H1 (cell line): Measurements from ENCODE around the gene NMT1. TPM values are rescaled to one million over a fixed set of nuclear protein-coding genes. Genes with fewer than 3 reads are reported as not detected.

Experiments
- CTCF ChIA-PET: fragments of 300-600 bp; sonication (Branson Sonifier 250); formaldehyde crosslinking; loops from one replicate; lab custom pipeline; 2021; ENCODE audit not compliant: partially characterized antibody; lab: Charles Lee
- POLR2A ChIA-PET: fragments of 300-600 bp; sonication (Branson Sonifier 250); formaldehyde crosslinking; loops from one replicate; lab custom pipeline; 2021; ENCODE audit warnings: inconsistent platforms; ENCODE audit not compliant: partially characterized antibody; lab: Charles Lee
- DNase-seq, 2 experiments: peaks; one replicate each; pipeline versions ENCODE4 v3.0.0 to v3.0.0-alpha.2; 2010 to 2022; ENCODE audit warnings: low spot score in 2 of 2, low read depth in 1 of 2, mixed read lengths in 1 of 2
- FAIRE-seq: peaks from 2 replicates; lab custom pipeline; 2011; peaks lifted over from hg19 to GRCh38; lab: Jason Lieb, UNC
- H2AFZ ChIP-seq: 2 replicates; pipeline ENCODE4 v1.8.1; 2012; ENCODE audit warnings: low read length, inconsistent platforms
- H2AK5ac ChIP-seq: 2 replicates; pipeline ENCODE4 v1.6.1; 2013; ENCODE audit warnings: low read depth, low read length
- H2BK120ac ChIP-seq: replicated peaks from 2 replicates; pipeline ENCODE3; 2013; ENCODE audit warnings: low read depth, low read length, inconsistent platforms
- H2BK12ac ChIP-seq: 2 replicates; pipeline ENCODE4 v1.6.1; 2013; ENCODE audit warnings: low read depth, low read length
- H2BK15ac ChIP-seq: 2 replicates; pipeline ENCODE4 v1.6.1; 2013; ENCODE audit warnings: low read length
- H2BK20ac ChIP-seq: 2 replicates; pipeline ENCODE4 v1.6.1; 2013; ENCODE audit warnings: low read length
- H2BK5ac ChIP-seq: 2 replicates; pipeline ENCODE4 v1.6.1; 2013; ENCODE audit warnings: low read depth, low read length
- H3K14ac ChIP-seq: 2 replicates; pipeline ENCODE4 v1.6.1; 2013; ENCODE audit warnings: inconsistent platforms; ENCODE audit not compliant: insufficient read length
- H3K18ac ChIP-seq: 2 replicates; pipeline ENCODE4 v1.6.1; 2013; ENCODE audit warnings: low read length; ENCODE audit errors: extremely low read depth
- H3K23ac ChIP-seq: 2 replicates; pipeline ENCODE4 v1.6.1; 2013; ENCODE audit warnings: inconsistent platforms; ENCODE audit not compliant: insufficient read length
- H3K23me2 ChIP-seq: 2 replicates; pipeline ENCODE4 v1.6.1; 2013; ENCODE audit warnings: low read depth, low read length
- H3K27ac ChIP-seq: 2 replicates; pipeline ENCODE4 v1.6.1; 2011; ENCODE audit warnings: low read depth, low read length, inconsistent platforms
- H3K27me3 ChIP-seq, 4 experiments: replicated peaks in 1 of 4; 1 replicate in 1 of 4; 2 replicates in 3 of 4; pipeline versions ENCODE4 v1.6.1 to v1.8.1; 2011 to 2013; ENCODE audit warnings: low read length in 3 of 4, mild to moderate bottlenecking in 3 of 4, inconsistent platforms in 2 of 4, mixed read lengths in 2 of 4, moderate library complexity in 1 of 4; ENCODE audit not compliant: control insufficient read depth in 3 of 4, insufficient read depth in 3 of 4; ENCODE audit errors: extremely low read depth in 1 of 4
- H3K36me3 ChIP-seq, 4 experiments: 2 replicates each; pipeline versions ENCODE4 v1.6.1 to v1.8.1; 2011 to 2013; ENCODE audit warnings: mild to moderate bottlenecking in 4 of 4, low read length in 3 of 4, moderate library complexity in 2 of 4, control low read depth in 1 of 4, inconsistent platforms in 1 of 4; ENCODE audit not compliant: insufficient read depth in 4 of 4, control insufficient read depth in 2 of 4
- H3K4ac ChIP-seq: replicated peaks from 2 replicates; pipeline ENCODE3; 2013; ENCODE audit warnings: low read length, low read depth, mixed read lengths, inconsistent platforms; ENCODE audit not compliant: insufficient read length
- H3K4me1 ChIP-seq, 4 experiments: replicated peaks in 1 of 4; 1 replicate in 1 of 4; 2 replicates in 3 of 4; pipeline versions ENCODE4 v1.6.1 to v1.8.1; 2011 to 2013; ENCODE audit warnings: low read length in 3 of 4, inconsistent platforms in 2 of 4, mixed read lengths in 1 of 4; ENCODE audit not compliant: insufficient read depth in 4 of 4, control insufficient read depth in 3 of 4
- H3K4me2 ChIP-seq, 2 experiments: 2 replicates each; pipeline versions ENCODE4 v1.6.1 to v1.8.1; 2011 to 2013; ENCODE audit warnings: low read depth in 2 of 2, low read length in 2 of 2, control low read depth in 1 of 2, inconsistent platforms in 1 of 2, mild to moderate bottlenecking in 1 of 2; ENCODE audit not compliant: insufficient read depth in 1 of 2
- H3K4me3 ChIP-seq, 4 experiments: fragments of 200-600, 300-600 bp in 1 of 4; sonication (generic), shearing (Covaris generic), sonication (Bioruptor Twin) in 1 of 4; 2 replicates each; pipeline versions ENCODE4 v1.5.1 to v1.8.1; 2011 to 2016; ENCODE audit warnings: low read length in 4 of 4, low read depth in 3 of 4, control low read depth in 2 of 4, inconsistent platforms in 2 of 4, mild to moderate bottlenecking in 2 of 4, mixed read lengths in 1 of 4, moderate library complexity in 1 of 4; ENCODE audit not compliant: insufficient read depth in 2 of 4; ENCODE audit errors: extremely low read depth in 1 of 4
- H3K56ac ChIP-seq: replicated peaks from 2 replicates; pipeline ENCODE3; 2013; ENCODE audit warnings: low read depth, mild to moderate bottlenecking, mixed read lengths, low read length, inconsistent platforms; ENCODE audit not compliant: insufficient read length
- H3K79me1 ChIP-seq: 2 replicates; pipeline ENCODE4 v1.6.1; 2013; ENCODE audit warnings: low read depth, low read length, control low read depth
- H3K79me2 ChIP-seq, 2 experiments: 2 replicates each; pipeline versions ENCODE4 v1.6.1 to v1.8.1; 2012 to 2013; ENCODE audit warnings: low read length in 2 of 2, mild to moderate bottlenecking in 2 of 2, inconsistent platforms in 1 of 2; ENCODE audit not compliant: insufficient read depth in 2 of 2, control insufficient read depth in 1 of 2
- H3K9ac ChIP-seq, 4 experiments: replicated peaks in 1 of 4; 1 replicate in 1 of 4; 2 replicates in 3 of 4; pipeline versions ENCODE4 v1.6.1 to v1.8.1; 2011 to 2013; ENCODE audit warnings: low read depth in 3 of 4, low read length in 3 of 4, control low read depth in 2 of 4, mild to moderate bottlenecking in 2 of 4, moderate library complexity in 2 of 4, inconsistent platforms in 1 of 4; ENCODE audit errors: extremely low read depth in 1 of 4
- H3K9me3 ChIP-seq, 2 experiments: 2 replicates each; pipeline versions ENCODE4 v1.6.1 to v1.8.1; 2012 to 2013; ENCODE audit warnings: mild to moderate bottlenecking in 2 of 2, moderate library complexity in 2 of 2, control low read depth in 1 of 2, inconsistent platforms in 1 of 2, low read depth in 1 of 2, low read length in 1 of 2, mixed read lengths in 1 of 2; ENCODE audit not compliant: insufficient read depth in 2 of 2
- H4K20me1 ChIP-seq, 2 experiments: replicated peaks in 1 of 2; 2 replicates each; pipeline versions ENCODE3 to v1.8.1; 2011 to 2013; ENCODE audit warnings: inconsistent platforms in 2 of 2, low read length in 2 of 2, mild to moderate bottlenecking in 1 of 2; ENCODE audit not compliant: insufficient read depth in 2 of 2, control insufficient read depth in 1 of 2
- H4K5ac ChIP-seq: 2 replicates; pipeline ENCODE4 v1.6.1; 2013; ENCODE audit warnings: low read length, low read depth, mixed read lengths, inconsistent platforms; ENCODE audit not compliant: insufficient read length
- H4K8ac ChIP-seq: 2 replicates; pipeline ENCODE4 v1.8.0; 2013; ENCODE audit warnings: mild to moderate bottlenecking, moderate library complexity, low read length, inconsistent platforms; ENCODE audit not compliant: insufficient read depth; ENCODE audit errors: extremely low read depth
- H4K91ac ChIP-seq: replicated peaks from 2 replicates; pipeline ENCODE3; 2013; ENCODE audit warnings: low read length, mixed read lengths, inconsistent platforms; ENCODE audit not compliant: insufficient read length
- JUND ChIP-seq: IDR thresholded peaks from 2 replicates; pipeline ENCODE4 v1.6.1; 2011; ENCODE audit warnings: mild to moderate bottlenecking, improper control_type of control experiment, low read length
- MAFK ChIP-seq: IDR thresholded peaks from 2 replicates; pipeline ENCODE4 v1.6.1; 2012; ENCODE audit warnings: low read depth, mild to moderate bottlenecking, improper control_type of control experiment, low read length
- NANOG ChIP-seq: IDR thresholded peaks from 2 replicates; pipeline ENCODE4 v1.6.1; 2011; ENCODE audit warnings: low read length, low read depth, mild to moderate bottlenecking, inconsistent platforms; ENCODE audit not compliant: insufficient read depth, poor library complexity, severe bottlenecking
- POLR2A ChIP-seq, 2 experiments: IDR thresholded peaks; 1 replicate in 1 of 2; 2 replicates in 1 of 2; pipeline ENCODE4 v1.6.1; 2011; ENCODE audit warnings: low read depth in 2 of 2, low read length in 2 of 2, mild to moderate bottlenecking in 2 of 2; ENCODE audit errors: control extremely low read depth in 1 of 2
- POLR2AphosphoS5 ChIP-seq: IDR thresholded peaks from 2 replicates; pipeline ENCODE4 v1.6.1; 2011; ENCODE audit warnings: low read depth, low read length
- POU5F1 ChIP-seq: IDR thresholded peaks from 2 replicates; pipeline ENCODE4 v1.6.1; 2011; ENCODE audit warnings: low read depth, mild to moderate bottlenecking, low read length, moderate library complexity
- RNF2 ChIP-seq: fragments of 200-900, 300-1000 bp; sonication (generic); IDR thresholded peaks from 2 replicates; pipeline ENCODE4 v1.7.1; 2016; ENCODE audit warnings: borderline replicate concordance, low read depth, mild to moderate bottlenecking, antibody characterized with exemption, low read length; ENCODE audit not compliant: poor library complexity, severe bottlenecking; ENCODE audit errors: missing control alignments
- RXRA ChIP-seq: IDR thresholded peaks from 2 replicates; pipeline ENCODE4 v1.6.1; 2011; ENCODE audit warnings: low read depth, mild to moderate bottlenecking, low read length, moderate library complexity; ENCODE audit not compliant: insufficient read depth
- SIRT6 ChIP-seq: IDR thresholded peaks from one replicate; pipeline ENCODE4 v1.7.1; 2012; ENCODE audit warnings: low read length, inconsistent platforms
- SIX5 ChIP-seq: IDR thresholded peaks from 2 replicates; pipeline ENCODE4 v1.6.1; 2011; ENCODE audit warnings: mild to moderate bottlenecking, low read depth, low read length
- SP1 ChIP-seq: IDR thresholded peaks from 2 replicates; pipeline ENCODE4 v1.6.1; 2011; ENCODE audit warnings: low read depth, low read length
- SP2 ChIP-seq: IDR thresholded peaks from 2 replicates; pipeline ENCODE4 v1.6.1; 2012; ENCODE audit warnings: mild to moderate bottlenecking, low read length, inconsistent platforms
- ZNF274 ChIP-seq: IDR thresholded peaks from 2 replicates; pipeline ENCODE4 v1.7.0; 2012; ENCODE audit warnings: low read length, borderline replicate concordance; ENCODE audit errors: extremely low read depth
- WGBS, 2 experiments: shearing (Covaris generic) in 1 of 2; methylation state at CpG; one replicate each; pipeline versions ENCODE4 v1.1.6 to v1.1.7; 2013 to 2015; ENCODE audit warnings: low lambda C conversion rate in 2 of 2, mixed read lengths in 2 of 2, inconsistent platforms in 1 of 2, low coverage in 1 of 2, missing lambda C conversion rate in 1 of 2; ENCODE audit not compliant: insufficient replicate concordance in 2 of 2, insufficient coverage in 1 of 2, insufficient read length in 1 of 2; ENCODE audit errors: extremely low coverage in 1 of 2, missing lambda C conversion rate in 1 of 2; 5-methylcytosine and 5-hydroxymethylcytosine counted together
- polyA plus RNA-seq, 7 experiments: library from polyadenylated mRNA; depleted of rRNA in 3 of 7; stranded (reverse) in 5 of 7; unstranded in 2 of 7; fragments of >200 nt in 5 of 7; fragments of 200-250 nt in 2 of 7; gene quantifications; 1 replicate in 5 of 7; 2 replicates in 1 of 7; 4 replicates in 1 of 7; pipeline versions ENCODE4 v1.2.1 to v1.2.3, GENCODE V29; 2011 to 2013; ENCODE audit warnings: missing spikeins in 2 of 7, mixed read lengths in 2 of 7
- total RNA-seq: library from RNA; stranded (reverse); fragmentation: NEBNext Ultra II Directional; extraction: Animal tissue kit (Norgen Biotek cat#: 25700); gene quantifications from 2 replicates; pipeline ENCODE4 v1.2.1, GENCODE V29; 2021

NMT1 gene
- total and polyA plus RNA-seq, 2 of the 8 experiments (the other 6 are each of a cell fraction or from before 2014, with no cell fraction given) = 42.9 to 149 TPM

GRCh38 chr17:45043813-45044540 is 17.1 kb upstream of the NMT1 start:
- H3K27ac ChIP-seq = no peak overlapping the region
- FAIRE-seq = no peak
- TF ChIP-seq POU5F1 (no peak), MAFK (no peak), POLR2A (IDR thresholded peaks at IDR 0.05; ENCODE audit: control extremely low read depth in 1 of 2, low read depth in 2 of 2, low read length in 2 of 2) (no peak), SP1 (no peak), RNF2 (no peak), JUND (no peak), SIX5 (no peak), SP2 (no peak), NANOG (no peak), SIRT6 (no peak), RXRA (no peak), POLR2AphosphoS5 (no peak), ZNF274 (no peak)

More at GRCh38 chr17:45043813-45044540, 17.1 kb upstream of the NMT1 start:
- DNase-seq = no peak
- Histone ChIP-seq H3K4me3 (no peak overlapping the region), H2BK5ac (no peak overlapping the region), H2AFZ (no peak overlapping the region), H3K14ac (no peak overlapping the region), H4K5ac (no peak overlapping the region), H2BK20ac (no peak overlapping the region), H3K36me3 (no peaks in the 10 kb centered on the region; a peak in 1 of 8 replicates), H4K91ac (no peak overlapping the region), H3K23me2 (no peaks in the 10 kb centered on the region; the same call in 1 of the 2 replicates), H3K9ac (no peak overlapping the region), H2BK120ac (no peak overlapping the region), H3K4me1 (peaks cover 4 to 11% (median 8%) of the 10 kb centered on the region in 4 experiments), H3K23ac (no peak overlapping the region), H3K79me2 (peaks cover 0 to 30% of the 10 kb centered on the region in 2 experiments; a peak in 2 of 4 replicates), H3K18ac (no peak overlapping the region), H4K8ac (no peak overlapping the region), H3K79me1 (peaks cover 8% of the 10 kb centered on the region), H3K4ac (no peak overlapping the region), H4K20me1 (peaks cover 3 to 6% of the 10 kb centered on the region in 2 experiments), H3K56ac (no peak overlapping the region), H3K4me2 (no peak overlapping the region), H3K9me3 (no peaks in the 10 kb centered on the region), H2AK5ac (peak overlapping the region; percentile 65; the same call in 1 of the 2 replicates), H3K27me3 (no peaks in the 10 kb centered on the region), H2BK15ac (no peak overlapping the region), H2BK12ac (no peak overlapping the region)
- ChIA-PET POLR2A (interaction anchor here (0.6 to 2.4 kb wide), 5 partner anchors 8 to 133 kb away, joined by 3 to 13 read pairs (median 3); partner anchors contain the start of genes DCAKD, HEXIM1 and NMT1), CTCF (interaction anchor here (1.7 to 14.2 kb wide), 2 partner anchors 9 to 23 kb away, joined by 6 to 120 read pairs; no protein-coding TSS in a partner anchor)
- 88% methylated on average over 18 of the region's 18 CpGs; no CpG with 5 or more reads in 1 of the 2 experiments for WGBS, 2 experiments
